ENCODE measurements around the gene CEP55. TPM values are rescaled to one million over a fixed set of nuclear protein-coding genes. Genes with fewer than 3 reads are reported as not detected.

Gene CEP55
- total and polyA plus RNA-seq, 9 of the 15 experiments (the other 6 are each of a cell fraction or from before 2014, with no cell fraction given) = 4.4 to 32.5 (median 18.1) TPM

DNA sequence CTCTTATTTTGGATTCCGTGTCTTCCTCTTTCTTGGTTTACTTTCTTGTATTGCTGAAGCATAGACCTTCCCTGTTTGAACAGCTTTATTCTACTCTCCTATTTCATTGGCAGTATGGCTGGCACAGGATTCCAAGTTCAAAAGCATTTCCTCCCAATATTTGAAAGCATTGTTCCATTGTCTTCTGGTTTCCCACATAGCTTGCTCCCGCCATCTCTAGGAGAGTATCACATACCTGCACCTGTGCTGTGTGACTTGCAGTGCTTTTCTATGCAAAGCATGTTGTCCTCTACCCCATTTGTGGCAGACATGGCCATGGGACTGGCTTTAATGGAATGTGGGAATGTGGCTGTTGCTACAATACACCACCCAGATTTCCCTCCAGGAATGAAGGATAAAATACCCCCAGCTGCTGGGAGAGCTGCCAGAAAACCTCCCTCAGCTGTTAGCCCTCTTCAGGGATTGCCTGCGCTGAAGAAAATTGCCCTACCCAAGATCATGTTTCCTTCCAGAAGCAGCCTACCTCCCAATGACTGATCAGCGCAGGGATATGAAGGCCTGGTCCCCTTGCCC is 7.4 kb upstream of the CEP55 start:
- no peaks in the 10 kb centered on the region for H3K9me3 ChIP-seq (replicated peaks; ENCODE audit: control insufficient read depth, insufficient read depth, low read depth, low read length)
- in situ Hi-C loops (cut with MboI) = no loop called here
- BruUV-seq (replicated peaks) = no TSS peak
- no peak overlapping the region for H3K4me2 ChIP-seq (ENCODE audit: insufficient read depth, low read length)
- intact Hi-C loops (cut with micrococcal nuclease) = no loop called here
- FAIRE-seq (no peak), DNase-seq (ENCODE audit: extremely low read depth in 1 of 4, low spot score in 3 of 4) (no peak), ATAC-seq (no peak)
- no peak overlapping the region for H3K4me3 ChIP-seq
- ChIA-PET CTCF (ENCODE audit: low intra/inter-chr PET ratio) (no interaction called here), POLR2A (no interaction called here)
- H3K9me1 ChIP-seq (ENCODE audit: control insufficient read depth, insufficient read depth, low read length) = no peaks in the 10 kb centered on the region
- no peaks in the 10 kb centered on the region for H3K79me2 ChIP-seq (ENCODE audit: control insufficient read depth, insufficient read depth, low read length)
- H3K27ac ChIP-seq (ENCODE audit: extremely low read depth, low read depth, low read length) = no peak overlapping the region
- H3K36me3 ChIP-seq (ENCODE audit: control insufficient read depth, insufficient read depth, low read length) = no peaks in the 10 kb centered on the region
- no peaks in the 10 kb centered on the region for H3K4me1 ChIP-seq (replicated peaks in 1 of 2; ENCODE audit: control insufficient read depth in 2 of 2, insufficient read depth in 2 of 2, low read length in 2 of 2)
- peaks cover 0 to 7% of the 10 kb centered on the region in 2 experiments; a peak in 2 of 5 replicates for H3K27me3 ChIP-seq (ENCODE audit: control insufficient read depth in 2 of 2, insufficient read depth in 2 of 2, low read length in 2 of 2)
- no peak overlapping the region for H2AFZ ChIP-seq (ENCODE audit: low read depth, low read length)
- WGBS (ENCODE audit: insufficient coverage, low coverage, missing lambda C conversion rate) = 6% methylated on average over 3 of the region's 4 CpGs
- no peak for TF ChIP-seq SPI1 (IDR thresholded peaks at IDR 0.05; ENCODE audit: borderline replicate concordance, low read depth, low read length)
- TF ChIP-seq, protein P1, sequence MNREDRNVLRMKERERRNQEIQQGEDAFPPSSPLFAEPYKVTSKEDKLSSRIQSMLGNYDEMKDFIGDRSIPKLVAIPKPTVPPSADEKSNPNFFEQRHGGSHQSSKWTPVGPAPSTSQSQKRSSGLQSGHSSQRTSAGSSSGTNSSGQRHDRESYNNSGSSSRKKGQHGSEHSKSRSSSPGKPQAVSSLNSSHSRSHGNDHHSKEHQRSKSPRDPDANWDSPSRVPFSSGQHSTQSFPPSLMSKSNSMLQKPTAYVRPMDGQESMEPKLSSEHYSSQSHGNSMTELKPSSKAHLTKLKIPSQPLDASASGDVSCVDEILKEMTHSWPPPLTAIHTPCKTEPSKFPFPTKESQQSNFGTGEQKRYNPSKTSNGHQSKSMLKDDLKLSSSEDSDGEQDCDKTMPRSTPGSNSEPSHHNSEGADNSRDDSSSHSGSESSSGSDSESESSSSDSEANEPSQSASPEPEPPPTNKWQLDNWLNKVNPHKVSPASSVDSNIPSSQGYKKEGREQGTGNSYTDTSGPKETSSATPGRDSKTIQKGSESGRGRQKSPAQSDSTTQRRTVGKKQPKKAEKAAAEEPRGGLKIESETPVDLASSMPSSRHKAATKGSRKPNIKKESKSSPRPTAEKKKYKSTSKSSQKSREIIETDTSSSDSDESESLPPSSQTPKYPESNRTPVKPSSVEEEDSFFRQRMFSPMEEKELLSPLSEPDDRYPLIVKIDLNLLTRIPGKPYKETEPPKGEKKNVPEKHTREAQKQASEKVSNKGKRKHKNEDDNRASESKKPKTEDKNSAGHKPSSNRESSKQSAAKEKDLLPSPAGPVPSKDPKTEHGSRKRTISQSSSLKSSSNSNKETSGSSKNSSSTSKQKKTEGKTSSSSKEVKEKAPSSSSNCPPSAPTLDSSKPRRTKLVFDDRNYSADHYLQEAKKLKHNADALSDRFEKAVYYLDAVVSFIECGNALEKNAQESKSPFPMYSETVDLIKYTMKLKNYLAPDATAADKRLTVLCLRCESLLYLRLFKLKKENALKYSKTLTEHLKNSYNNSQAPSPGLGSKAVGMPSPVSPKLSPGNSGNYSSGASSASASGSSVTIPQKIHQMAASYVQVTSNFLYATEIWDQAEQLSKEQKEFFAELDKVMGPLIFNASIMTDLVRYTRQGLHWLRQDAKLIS (CRISPR knock-in tag; IDR thresholded peaks at IDR 0.05) = no peak
- no peak for TF ChIP-seq MEF2D (tag; conservative IDR thresholded peaks at IDR 0.05; ENCODE audit: low read depth)
- TF ChIP-seq NFATC3 (IDR thresholded peaks at IDR 0.05) = no peak
- TF ChIP-seq TCF3 (CRISPR knock-in tag; IDR thresholded peaks at IDR 0.05) = no peak
- no peak for TF ChIP-seq GABPB1 (CRISPR knock-in tag; IDR thresholded peaks at IDR 0.05)
- TF ChIP-seq SP2 (IDR thresholded peaks at IDR 0.05; ENCODE audit: extremely low read depth, low read depth, low read length, poor library complexity, severe bottlenecking) = no peak
- TF ChIP-seq, protein P2, sequence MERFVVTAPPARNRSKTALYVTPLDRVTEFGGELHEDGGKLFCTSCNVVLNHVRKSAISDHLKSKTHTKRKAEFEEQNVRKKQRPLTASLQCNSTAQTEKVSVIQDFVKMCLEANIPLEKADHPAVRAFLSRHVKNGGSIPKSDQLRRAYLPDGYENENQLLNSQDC (CRISPR knock-in tag; IDR thresholded peaks at IDR 0.05) = no peak
- TF ChIP-seq, protein P3, sequence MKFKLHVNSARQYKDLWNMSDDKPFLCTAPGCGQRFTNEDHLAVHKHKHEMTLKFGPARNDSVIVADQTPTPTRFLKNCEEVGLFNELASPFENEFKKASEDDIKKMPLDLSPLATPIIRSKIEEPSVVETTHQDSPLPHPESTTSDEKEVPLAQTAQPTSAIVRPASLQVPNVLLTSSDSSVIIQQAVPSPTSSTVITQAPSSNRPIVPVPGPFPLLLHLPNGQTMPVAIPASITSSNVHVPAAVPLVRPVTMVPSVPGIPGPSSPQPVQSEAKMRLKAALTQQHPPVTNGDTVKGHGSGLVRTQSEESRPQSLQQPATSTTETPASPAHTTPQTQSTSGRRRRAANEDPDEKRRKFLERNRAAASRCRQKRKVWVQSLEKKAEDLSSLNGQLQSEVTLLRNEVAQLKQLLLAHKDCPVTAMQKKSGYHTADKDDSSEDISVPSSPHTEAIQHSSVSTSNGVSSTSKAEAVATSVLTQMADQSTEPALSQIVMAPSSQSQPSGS (CRISPR knock-in tag; IDR thresholded peaks at IDR 0.05) = no peak
- TF ChIP-seq MCM5 (IDR thresholded peaks at IDR 0.05; ENCODE audit: low read depth) = no peak
- no peak for TF ChIP-seq SUPT5H (IDR thresholded peaks at IDR 0.05)
- no peak for TF ChIP-seq ZNF316 (IDR thresholded peaks at IDR 0.05)
- TF ChIP-seq, protein P4, sequence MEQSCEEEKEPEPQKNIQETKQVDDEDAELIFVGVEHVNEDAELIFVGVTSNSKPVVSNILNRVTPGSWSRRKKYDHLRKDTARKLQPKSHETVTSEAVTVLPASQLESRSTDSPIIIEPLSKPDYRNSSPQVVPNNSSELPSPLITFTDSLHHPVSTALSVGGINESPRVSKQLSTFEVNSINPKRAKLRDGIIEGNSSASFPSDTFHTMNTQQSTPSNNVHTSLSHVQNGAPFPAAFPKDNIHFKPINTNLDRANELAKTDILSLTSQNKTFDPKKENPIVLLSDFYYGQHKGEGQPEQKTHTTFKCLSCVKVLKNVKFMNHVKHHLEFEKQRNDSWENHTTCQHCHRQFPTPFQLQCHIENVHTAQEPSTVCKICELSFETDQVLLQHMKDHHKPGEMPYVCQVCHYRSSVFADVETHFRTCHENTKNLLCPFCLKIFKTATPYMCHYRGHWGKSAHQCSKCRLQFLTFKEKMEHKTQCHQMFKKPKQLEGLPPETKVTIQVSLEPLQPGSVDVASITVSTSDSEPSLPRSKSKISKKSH (CRISPR knock-in tag; IDR thresholded peaks at IDR 0.05) = no peak
- no peak for TF ChIP-seq HDGF (IDR thresholded peaks at IDR 0.05)
- TF ChIP-seq, protein P5, sequence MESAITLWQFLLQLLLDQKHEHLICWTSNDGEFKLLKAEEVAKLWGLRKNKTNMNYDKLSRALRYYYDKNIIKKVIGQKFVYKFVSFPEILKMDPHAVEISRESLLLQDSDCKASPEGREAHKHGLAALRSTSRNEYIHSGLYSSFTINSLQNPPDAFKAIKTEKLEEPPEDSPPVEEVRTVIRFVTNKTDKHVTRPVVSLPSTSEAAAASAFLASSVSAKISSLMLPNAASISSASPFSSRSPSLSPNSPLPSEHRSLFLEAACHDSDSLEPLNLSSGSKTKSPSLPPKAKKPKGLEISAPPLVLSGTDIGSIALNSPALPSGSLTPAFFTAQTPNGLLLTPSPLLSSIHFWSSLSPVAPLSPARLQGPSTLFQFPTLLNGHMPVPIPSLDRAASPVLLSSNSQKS (CRISPR knock-in tag; IDR thresholded peaks at IDR 0.05) = no peak
- no peak for TF ChIP-seq FOXJ2 (tag; IDR thresholded peaks at IDR 0.05)
- no peak for TF ChIP-seq MCM3 (IDR thresholded peaks at IDR 0.05)
- no peak overlapping the region for H3K9ac ChIP-seq (ENCODE audit: insufficient read depth in 1 of 2, low read depth in 2 of 2, low read length in 2 of 2)
- no peaks in the 10 kb centered on the region for H4K20me1 ChIP-seq (replicated peaks; ENCODE audit: control insufficient read depth, insufficient read depth, low read length)

All from K562 (cell line).